HT-29 (cell line): ENCODE results near the gene MDH2. TPM values are rescaled to one million over a fixed set of nuclear protein-coding genes. Genes with fewer than 3 reads are reported as not detected.
"Not testable (repeated sequence)": the region's sequence is repeated elsewhere in the genome, so short reads cannot be mapped to it uniquely, and the experiment has no call there.

Experiments used
- DNase-seq: peaks from one replicate; pipeline ENCODE4 v3.0.0-alpha.2; 2015; ENCODE audit warnings: low spot score
- total RNA-seq: library from RNA; depleted of rRNA; stranded (reverse); fragments of >200 nt; shearing (Covaris generic); gene quantifications from 2 replicates; pipeline ENCODE4 v1.2.3, GENCODE V29; 2014

MDH2 gene
- total RNA-seq, 1 experiment from 2014 or later, result 199 TPM

GRCh38 chr7:76071316-76072242 lies 23.7 kb downstream of the MDH2 start:
- DNase-seq, result no peak

- DNase-seq, result no peak
Observed at GRCh38 chr7:76072243-76073148, 24.6 kb downstream of the MDH2 start.

- no peak for DNase-seq
Observed at GRCh38 chr7:76073335-76073990, 25.6 kb downstream of the MDH2 start.

DNA sequence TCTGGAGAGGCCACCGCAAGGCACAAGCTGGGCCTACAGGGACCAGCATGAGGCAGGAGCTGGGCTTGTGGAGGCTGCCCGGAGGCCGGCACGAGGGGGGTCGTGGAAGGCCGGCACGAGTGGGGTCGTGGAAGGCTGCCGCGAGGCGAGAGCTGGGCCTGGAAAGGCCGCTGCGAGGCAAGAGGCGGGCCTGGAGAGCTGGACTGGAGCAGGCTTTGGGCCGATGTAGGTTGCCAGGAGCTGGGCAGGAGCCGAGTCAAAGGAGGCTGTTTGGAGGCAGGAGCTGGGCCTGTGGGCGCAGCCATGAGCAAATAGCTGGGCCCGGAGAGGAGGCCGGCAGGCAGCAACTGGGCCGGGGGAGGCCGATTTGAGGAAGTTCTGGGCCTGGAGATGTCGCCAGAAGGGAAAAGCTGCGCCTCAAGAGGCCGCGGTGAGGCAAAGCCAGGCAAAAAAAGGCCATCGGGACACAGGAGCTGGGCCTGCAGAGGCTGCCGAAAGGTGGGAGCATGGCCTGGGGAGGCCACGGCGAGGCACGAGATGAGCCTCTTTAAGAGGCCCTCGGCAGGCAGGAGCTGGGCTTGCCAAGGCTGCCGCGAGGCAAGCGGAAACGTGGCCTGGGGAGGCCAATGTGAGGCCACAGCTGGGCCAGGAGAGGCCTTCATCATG lies 26.5 kb downstream of the MDH2 start:
- DNase-seq, result no peak

DNA sequence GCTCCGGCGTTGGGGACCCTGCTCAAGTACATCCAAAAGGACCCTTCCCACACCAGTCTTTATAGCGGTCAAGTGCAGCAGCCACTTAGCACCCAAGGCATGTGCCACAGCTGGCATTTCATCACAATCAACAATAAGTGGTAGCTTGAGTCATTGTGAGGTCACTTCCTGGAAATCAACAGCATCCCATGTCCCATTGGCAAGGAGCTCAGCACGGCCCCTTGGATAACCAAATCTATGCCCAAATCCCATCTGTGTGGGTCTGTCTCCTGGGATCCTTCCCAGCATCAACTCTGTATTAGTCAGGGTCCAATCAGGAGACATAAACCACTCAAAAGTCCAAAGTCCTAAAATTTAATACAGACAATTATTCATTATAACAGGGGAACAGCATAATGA lies 27.1 kb downstream of the MDH2 start:
- no peak for DNase-seq

GRCh38 chr7:76076995-76077394 lies 29.1 kb downstream of the MDH2 start:
- DNase-seq, result no peak

- no peak for DNase-seq
Observed at GRCh38 chr7:76077435-76077834, 29.5 kb downstream of the MDH2 start.

GRCh38 chr7:76080204-76080603 lies 32.3 kb downstream of the MDH2 start:
- no peak for DNase-seq

GRCh38 chr7:76084115-76084514 lies 36.2 kb downstream of the MDH2 start:
- DNase-seq, result not testable (repeated sequence)

DNA sequence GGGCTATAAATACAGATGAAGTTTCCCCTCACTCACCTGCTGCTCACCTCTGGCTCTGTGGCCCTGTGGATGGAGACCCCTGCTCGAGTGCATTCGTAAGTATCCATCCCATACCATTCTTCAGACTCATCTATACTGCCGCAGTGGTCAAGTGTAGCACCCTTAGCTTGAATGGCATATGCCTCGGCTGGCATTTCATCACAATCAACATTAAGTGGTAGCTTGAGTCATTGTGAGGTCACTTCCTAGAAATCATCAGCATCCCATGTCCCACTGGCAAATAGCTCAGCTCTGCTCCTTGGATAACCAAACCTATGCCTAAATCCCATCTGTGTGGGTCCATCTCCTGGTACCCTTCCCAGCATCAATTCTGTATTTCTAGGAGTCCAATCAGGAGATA lies 38.2 kb downstream of the MDH2 start:
- DNase-seq, result no peak

GRCh38 chr7:76087362-76087791 lies 39.5 kb downstream of the MDH2 start:
- peak; percentile 37 for DNase-seq

GRCh38 chr7:76089865-76090475 lies 42.1 kb downstream of the MDH2 start:
- DNase-seq, result peak; percentile 85

GRCh38 chr7:76091506-76091905 lies 43.6 kb downstream of the MDH2 start:
- DNase-seq, result no peak

GRCh38 chr7:76093531-76093930 lies 45.6 kb downstream of the MDH2 start:
- DNase-seq, result not testable (repeated sequence)

- DNase-seq, result not testable (repeated sequence)
Observed at GRCh38 chr7:76094326-76094725, 46.4 kb downstream of the MDH2 start.

GRCh38 chr7:76095908-76096307 lies 48.0 kb downstream of the MDH2 start:
- no peak for DNase-seq

DNA sequence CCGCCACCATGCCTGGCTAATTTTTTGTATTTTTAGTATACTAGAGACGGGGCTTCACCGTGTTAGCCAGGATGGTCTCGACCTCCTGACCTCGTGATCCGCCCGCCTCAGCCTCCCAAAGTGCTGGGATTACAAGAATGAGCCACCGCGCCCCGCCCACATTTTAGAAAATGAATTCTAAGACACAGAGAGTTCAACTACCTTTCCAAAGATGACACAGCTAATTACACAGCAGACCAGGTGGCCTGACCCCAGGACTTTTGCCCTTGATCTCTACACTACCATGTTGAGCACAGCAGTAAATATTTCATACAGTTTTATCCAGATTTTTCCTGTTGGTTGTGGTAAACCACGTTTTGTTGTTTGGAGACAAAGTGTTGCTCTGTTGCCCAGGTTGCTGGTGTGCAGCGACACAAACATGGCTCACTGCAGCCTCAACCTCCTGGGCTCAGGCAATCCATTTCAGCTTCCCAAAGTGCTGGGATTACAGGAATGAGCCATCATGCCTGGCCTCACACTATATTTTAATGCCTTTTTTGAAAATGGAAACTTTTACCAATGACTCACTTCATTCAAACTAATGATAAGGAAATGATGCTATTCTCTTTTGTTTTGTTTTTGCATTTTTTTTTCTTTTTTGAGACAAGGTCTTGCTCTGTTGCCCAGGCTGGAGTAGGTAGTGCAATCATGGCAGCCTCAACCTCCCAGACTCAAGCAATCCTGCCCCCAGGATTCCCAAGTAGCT lies 54.0 kb downstream of the MDH2 start:
- DNase-seq, result not testable (repeated sequence)

- not testable (repeated sequence) for DNase-seq
Observed at GRCh38 chr7:76103788-76104187, 55.9 kb downstream of the MDH2 start.

DNA sequence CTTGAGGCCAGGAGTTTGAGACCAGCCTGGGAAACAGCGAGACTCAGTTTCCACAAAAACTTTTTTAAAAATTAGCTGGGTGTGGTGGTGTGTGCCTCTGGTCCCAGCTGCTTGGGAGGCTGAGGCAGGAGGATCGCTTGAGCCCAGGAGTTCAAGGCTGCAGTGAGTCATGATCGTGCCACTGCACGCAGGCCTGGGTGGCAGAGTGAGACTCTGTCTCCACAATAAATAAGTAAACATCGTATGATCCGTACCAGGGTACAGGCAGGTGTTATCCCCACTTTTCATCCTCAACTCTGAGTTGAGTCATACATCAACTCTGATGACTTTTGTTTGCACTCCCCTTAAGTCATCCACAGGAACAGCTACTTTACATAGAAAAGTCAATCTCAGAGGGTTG lies 58.2 kb downstream of the MDH2 start:
- DNase-seq, result peak; percentile 38

DNA sequence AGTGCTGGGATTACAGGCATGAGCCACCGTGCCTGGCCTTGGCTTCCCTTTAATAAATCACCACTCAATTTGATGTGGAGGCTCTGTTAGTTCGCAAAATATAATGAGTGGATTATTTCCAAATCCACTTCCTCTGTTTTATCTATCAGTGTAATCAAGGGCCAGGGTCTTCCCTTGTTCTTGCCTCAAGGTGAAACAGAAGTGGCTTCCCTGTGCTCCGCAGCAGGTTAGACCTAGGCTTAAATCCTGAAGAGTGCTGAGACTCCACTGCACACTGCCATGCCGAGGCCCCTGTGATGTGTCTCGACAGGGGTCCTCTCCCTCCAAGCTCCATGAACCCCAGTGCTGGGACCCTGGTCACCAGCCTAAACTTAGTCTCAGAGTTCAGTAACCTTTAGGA lies 59.0 kb downstream of the MDH2 start:
- DNase-seq, result no peak
